Caco-2 (cell line): Measurements from ENCODE around the gene CAPZA1. TPM values are rescaled to one million over a fixed set of nuclear protein-coding genes. Genes with fewer than 3 reads are reported as not detected.
"Not testable (repeated sequence)": the region's sequence is repeated elsewhere in the genome, so short reads cannot be mapped to it uniquely, and the experiment has no call there.

Experiments
- BruUV-seq: library from RNA; stranded (reverse); fragments of 400-500 nt; replicated peaks from 2 replicates; lab custom pipeline; 2021; lab: Mats Ljungman, UMichigan
- CTCF ChIA-PET: fragments of 300-600 bp; sonication (Branson Sonifier 250); formaldehyde crosslinking; loops from one replicate; lab custom pipeline; 2022; ENCODE audit warnings: antibody characterized with exemption; lab: Charles Lee
- POLR2A ChIA-PET: fragments of 300-600 bp; sonication (Branson Sonifier 250); formaldehyde crosslinking; loops from one replicate; lab custom pipeline; 2022; ENCODE audit warnings: antibody characterized with exemption; lab: Charles Lee
- DNase-seq, 2 experiments: peaks; one replicate each; pipeline versions ENCODE4 v3.0.0 to v3.0.0-alpha.2; 2020 to 2022
- H3K27me3 ChIP-seq: replicated peaks from 2 replicates; pipeline ENCODE4 v1.6.0; 2011; ENCODE audit warnings: low read length; ENCODE audit not compliant: control insufficient read depth, insufficient read depth
- H3K36me3 ChIP-seq: 2 replicates; pipeline ENCODE4 v1.5.1; 2011; ENCODE audit warnings: low read length; ENCODE audit not compliant: control insufficient read depth, insufficient read depth
- H3K4me1 ChIP-seq: fragments of 250-450 bp; sonication (Bioruptor Pico); 2 replicates; pipeline ENCODE4 v1.5.1; 2020; ENCODE audit warnings: mild to moderate bottlenecking
- H3K4me3 ChIP-seq: 2 replicates; pipeline ENCODE4 v1.5.1; 2011; ENCODE audit warnings: low read depth, mild to moderate bottlenecking, control low read depth, low read length
- H3K9me3 ChIP-seq: fragments of 250-450 bp; sonication (Bioruptor Pico); 2 replicates; pipeline ENCODE4 v1.5.1; 2020; ENCODE audit warnings: mild to moderate bottlenecking, moderate library complexity
- H3K27ac Mint-ChIP-seq: one replicate; pipeline ENCODE4 v1.8.0; 2022; ENCODE audit warnings: mixed read lengths; ENCODE audit not compliant: unreplicated experiment
- H3K27me3 Mint-ChIP-seq: one replicate; pipeline ENCODE4 v1.8.0; 2022; ENCODE audit warnings: mixed read lengths; ENCODE audit not compliant: insufficient read depth, unreplicated experiment
- H3K36me3 Mint-ChIP-seq: one replicate; pipeline ENCODE4 v1.8.0; 2022; ENCODE audit warnings: mild to moderate bottlenecking, mixed read lengths; ENCODE audit not compliant: insufficient read depth, unreplicated experiment
- H3K4me1 Mint-ChIP-seq: one replicate; pipeline ENCODE4 v1.8.0; 2022; ENCODE audit warnings: low read depth, mixed read lengths; ENCODE audit not compliant: unreplicated experiment
- H3K4me3 Mint-ChIP-seq: one replicate; pipeline ENCODE4 v1.8.0; 2022; ENCODE audit warnings: mild to moderate bottlenecking, moderate library complexity, mixed read lengths; ENCODE audit not compliant: unreplicated experiment
- H3K9me3 Mint-ChIP-seq: one replicate; pipeline ENCODE4 v1.8.0; 2022; ENCODE audit warnings: mixed read lengths; ENCODE audit not compliant: unreplicated experiment
- intact Hi-C: fragments of 100-400 bp; cut with micrococcal nuclease; formaldehyde crosslinking; loops from one replicate; pipeline ENCODE4 v1.10.0; 2022; ENCODE audit not compliant: unreplicated experiment
- total RNA-seq: library from RNA; stranded (reverse); gene quantifications from 2 replicates; pipeline ENCODE4 v1.2.3, GENCODE V29; 2022
- TF ChIP-seq, protein P1 (sequence below), 2 experiments: fragments of 200-600 bp in 1 of 2; IDR thresholded peaks; 1 replicate in 1 of 2; 2 replicates in 1 of 2; pipeline versions ENCODE4 v1.5.1 to v1.8.0; 2011 to 2022; ENCODE audit warnings: antibody characterized with exemption in 1 of 2, control low read depth in 1 of 2, inconsistent platforms in 1 of 2, low read depth in 1 of 2, low read length in 1 of 2, mild to moderate bottlenecking in 1 of 2, moderate library complexity in 1 of 2; ENCODE audit not compliant: insufficient read depth in 1 of 2, severe bottlenecking in 1 of 2, unreplicated experiment in 1 of 2

Gene CAPZA1
- total RNA-seq, 1 experiment from 2014 or later = 82.4 TPM

DNA sequence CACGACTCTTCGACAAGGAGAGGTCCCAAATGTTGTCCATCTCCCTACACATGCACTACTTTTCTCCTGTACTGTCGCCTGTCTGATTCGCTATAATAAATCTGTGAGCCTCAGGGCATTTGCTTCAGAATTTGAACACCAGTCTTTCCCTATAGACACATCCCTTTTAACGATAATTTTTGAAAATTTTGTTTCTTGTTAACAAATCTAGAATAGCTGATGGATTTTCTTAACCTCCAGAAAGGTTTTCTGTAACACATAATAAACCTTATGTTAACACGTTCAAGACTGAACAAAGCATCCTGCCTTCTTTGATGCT, 704 bp downstream of the CAPZA1 start:
- Mint-ChIP-seq H3K4me3 (peak overlapping the region; percentile 98), H3K36me3 (peaks cover 13% of the 10 kb centered on the region), H3K4me1 (no peaks in the 10 kb centered on the region), H3K27me3 (no peaks in the 10 kb centered on the region), H3K9me3 (no peaks in the 10 kb centered on the region), H3K27ac (peak overlapping the region; percentile 98)
- Histone ChIP-seq H3K36me3 (no peaks in the 10 kb centered on the region), H3K27me3 (no peaks in the 10 kb centered on the region), H3K4me3 (peak overlapping the region; percentile 95), H3K4me1 (no peaks in the 10 kb centered on the region), H3K9me3 (no peaks in the 10 kb centered on the region)
- TSS peak; percentile 46 for BruUV-seq
- no peak for DNase-seq
- CTCF ChIA-PET = no interaction called here
- TF ChIP-seq, protein P1, sequence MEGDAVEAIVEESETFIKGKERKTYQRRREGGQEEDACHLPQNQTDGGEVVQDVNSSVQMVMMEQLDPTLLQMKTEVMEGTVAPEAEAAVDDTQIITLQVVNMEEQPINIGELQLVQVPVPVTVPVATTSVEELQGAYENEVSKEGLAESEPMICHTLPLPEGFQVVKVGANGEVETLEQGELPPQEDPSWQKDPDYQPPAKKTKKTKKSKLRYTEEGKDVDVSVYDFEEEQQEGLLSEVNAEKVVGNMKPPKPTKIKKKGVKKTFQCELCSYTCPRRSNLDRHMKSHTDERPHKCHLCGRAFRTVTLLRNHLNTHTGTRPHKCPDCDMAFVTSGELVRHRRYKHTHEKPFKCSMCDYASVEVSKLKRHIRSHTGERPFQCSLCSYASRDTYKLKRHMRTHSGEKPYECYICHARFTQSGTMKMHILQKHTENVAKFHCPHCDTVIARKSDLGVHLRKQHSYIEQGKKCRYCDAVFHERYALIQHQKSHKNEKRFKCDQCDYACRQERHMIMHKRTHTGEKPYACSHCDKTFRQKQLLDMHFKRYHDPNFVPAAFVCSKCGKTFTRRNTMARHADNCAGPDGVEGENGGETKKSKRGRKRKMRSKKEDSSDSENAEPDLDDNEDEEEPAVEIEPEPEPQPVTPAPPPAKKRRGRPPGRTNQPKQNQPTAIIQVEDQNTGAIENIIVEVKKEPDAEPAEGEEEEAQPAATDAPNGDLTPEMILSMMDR (IDR thresholded peaks at IDR 0.05; ENCODE audit: insufficient read depth in 1 of 2, low read depth in 1 of 2, low read length in 1 of 2, severe bottlenecking in 1 of 2, unreplicated experiment in 1 of 2) = no peak
- POLR2A ChIA-PET = no interaction called here
- intact Hi-C loops = no loop called here

DNA sequence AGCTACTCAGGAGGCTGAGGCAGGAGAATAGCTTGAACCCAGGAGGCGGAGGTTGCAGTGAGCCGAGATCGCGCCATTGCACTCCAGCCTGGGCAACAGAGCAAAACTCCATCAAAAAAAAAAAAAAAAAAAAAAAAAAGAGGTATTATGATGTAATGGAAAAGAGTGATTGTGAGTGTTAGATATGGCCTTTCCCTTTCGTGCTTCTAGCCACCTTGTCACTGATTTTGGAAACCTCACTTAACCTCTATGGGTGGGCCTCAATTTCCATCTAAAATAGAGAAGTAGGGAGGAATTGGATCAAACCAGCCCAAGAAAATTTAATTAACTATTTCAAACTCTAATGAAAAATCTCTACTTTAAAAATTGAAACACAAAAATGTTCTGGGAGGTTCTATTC, 4.9 kb downstream of the CAPZA1 start:
- H3K4me3 Mint-ChIP-seq, H3K27ac Mint-ChIP-seq, DNase-seq, H3K4me1 ChIP-seq, POLR2A ChIA-PET, H3K4me3 ChIP-seq, H3K27me3 Mint-ChIP-seq, BruUV-seq, intact Hi-C loops, H3K27me3 ChIP-seq, CTCF ChIA-PET, H3K9me3 Mint-ChIP-seq, H3K36me3 ChIP-seq, H3K9me3 ChIP-seq: not testable (repeated sequence)
- Mint-ChIP-seq H3K4me1 (peaks cover 14% of the 10 kb centered on the region), H3K36me3 (peaks cover 12% of the 10 kb centered on the region)

DNA sequence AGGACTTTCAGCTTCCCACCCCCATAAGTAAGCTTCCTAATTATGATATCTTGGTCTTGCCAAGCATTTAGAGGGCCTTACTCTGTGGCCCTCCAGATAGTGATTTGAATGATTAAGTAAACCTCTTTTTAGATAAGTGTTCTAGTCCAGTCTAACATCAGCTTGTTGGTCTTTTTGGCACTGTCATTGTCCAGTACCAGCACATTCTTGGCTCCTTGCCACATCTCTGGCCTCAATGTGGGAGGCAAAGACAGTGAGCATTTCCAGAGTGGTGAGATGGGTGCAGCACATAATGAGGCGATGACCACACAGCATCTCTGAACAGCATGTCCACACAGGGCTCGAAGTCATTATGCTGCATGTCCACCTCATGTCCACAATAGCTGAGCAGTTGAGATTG, 6.1 kb downstream of the CAPZA1 start:
- Mint-ChIP-seq H3K27ac (no peak overlapping the region), H3K9me3 (no peaks in the 10 kb centered on the region)
- DNase-seq = no peak

More for the DNA sequence above, 6.1 kb downstream of the CAPZA1 start:
- no TSS peak for BruUV-seq
- no peaks in the 10 kb centered on the region for H3K9me3 ChIP-seq
- intact Hi-C loops = no loop called here
- no peaks in the 10 kb centered on the region; the same call in 1 of the 2 replicates for H3K36me3 ChIP-seq
- no peaks in the 10 kb centered on the region for H3K4me1 ChIP-seq
- ChIA-PET POLR2A (no interaction called here), CTCF (no interaction called here)
- H3K36me3 Mint-ChIP-seq = peaks cover 12% of the 10 kb centered on the region
- peaks cover 14% of the 10 kb centered on the region for H3K4me1 Mint-ChIP-seq
- H3K4me3 Mint-ChIP-seq = no peak overlapping the region
- TF ChIP-seq, protein P1 (IDR thresholded peaks at IDR 0.05; ENCODE audit: insufficient read depth in 1 of 2, low read depth in 1 of 2, low read length in 1 of 2, severe bottlenecking in 1 of 2, unreplicated experiment in 1 of 2) = no peak
- H3K27me3 ChIP-seq = no peaks in the 10 kb centered on the region
- no peak overlapping the region for H3K4me3 ChIP-seq
- H3K27me3 Mint-ChIP-seq = no peaks in the 10 kb centered on the region
